HG03378 (cell line): Measurements from ENCODE around the gene ZNF878.

Experiments used
- ATAC-seq: cut with Tn5 transposase; IDR thresholded peaks from one replicate; pipeline ENCODE4 v1.9.1; 2021; ENCODE audit warnings: mild to moderate bottlenecking, moderate library complexity; ENCODE audit not compliant: unreplicated experiment

The ZNF878 gene

GRCh38 chr19:12035220-12036172 is 17.3 kb downstream of the ZNF878 start, which contains the start of gene ZNF433:
ZNF433 (minus strand) TSS chr19:12035679; CDS start chr19:12035539, 140 bp downstream.
- peak; percentile 70 for ATAC-seq

DNA sequence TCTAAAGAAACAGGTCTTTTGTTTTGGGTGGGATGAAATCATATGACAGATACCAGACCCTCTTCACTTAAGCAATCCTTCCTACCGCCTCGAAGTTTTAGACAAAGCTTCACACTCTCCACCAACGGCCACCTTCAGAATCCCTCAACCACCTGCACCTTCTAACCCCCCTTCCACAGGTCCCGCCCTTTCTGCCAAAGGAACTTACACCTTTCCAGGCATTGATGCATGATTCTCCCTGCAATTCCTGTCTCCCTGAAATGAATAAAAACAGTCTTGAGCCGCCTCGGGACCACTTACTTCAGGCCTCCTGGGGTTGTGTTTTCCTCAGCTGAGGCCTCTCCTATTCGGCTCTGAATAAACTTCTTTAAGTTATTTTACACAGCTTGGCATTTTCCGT is 18.1 kb downstream of the ZNF878 start:
- no peak for ATAC-seq

DNA sequence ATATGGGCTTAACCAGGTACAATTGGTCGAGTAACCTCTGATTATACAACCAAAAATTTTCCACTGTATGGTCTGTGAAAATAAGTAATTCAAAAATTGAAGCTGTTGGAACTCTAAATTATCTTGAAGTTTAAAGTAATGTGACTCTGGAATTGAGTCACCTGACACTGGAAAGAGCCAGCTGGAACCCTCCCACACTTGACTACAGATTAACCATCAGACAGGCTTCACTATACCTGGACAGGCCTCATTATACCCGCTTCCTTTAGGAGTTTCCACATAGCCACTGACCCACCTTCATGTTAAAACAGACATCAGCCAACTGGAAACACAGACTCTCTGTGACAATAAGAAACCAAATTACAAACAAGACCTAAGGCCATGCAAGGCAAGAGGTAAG is 18.6 kb downstream of the ZNF878 start:
- ATAC-seq = no peak

DNA sequence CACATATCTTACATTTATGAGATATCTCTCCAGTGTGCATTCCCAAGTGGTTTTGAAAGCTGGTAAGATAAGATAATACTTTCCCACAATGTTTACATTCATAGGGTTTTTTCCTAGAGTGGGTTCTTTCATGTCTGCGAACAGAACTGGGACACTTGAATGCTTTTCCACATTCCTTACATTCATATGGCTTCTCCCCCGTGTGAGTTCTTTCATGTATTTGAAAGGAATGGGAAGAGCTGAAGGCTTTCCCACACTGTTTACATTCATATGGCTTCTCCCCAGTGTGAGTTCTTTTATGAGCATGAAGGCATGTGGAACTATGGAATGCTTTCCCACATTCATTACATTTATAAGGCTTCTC is 37.0 kb downstream of the ZNF878 start:
- no peak for ATAC-seq

DNA sequence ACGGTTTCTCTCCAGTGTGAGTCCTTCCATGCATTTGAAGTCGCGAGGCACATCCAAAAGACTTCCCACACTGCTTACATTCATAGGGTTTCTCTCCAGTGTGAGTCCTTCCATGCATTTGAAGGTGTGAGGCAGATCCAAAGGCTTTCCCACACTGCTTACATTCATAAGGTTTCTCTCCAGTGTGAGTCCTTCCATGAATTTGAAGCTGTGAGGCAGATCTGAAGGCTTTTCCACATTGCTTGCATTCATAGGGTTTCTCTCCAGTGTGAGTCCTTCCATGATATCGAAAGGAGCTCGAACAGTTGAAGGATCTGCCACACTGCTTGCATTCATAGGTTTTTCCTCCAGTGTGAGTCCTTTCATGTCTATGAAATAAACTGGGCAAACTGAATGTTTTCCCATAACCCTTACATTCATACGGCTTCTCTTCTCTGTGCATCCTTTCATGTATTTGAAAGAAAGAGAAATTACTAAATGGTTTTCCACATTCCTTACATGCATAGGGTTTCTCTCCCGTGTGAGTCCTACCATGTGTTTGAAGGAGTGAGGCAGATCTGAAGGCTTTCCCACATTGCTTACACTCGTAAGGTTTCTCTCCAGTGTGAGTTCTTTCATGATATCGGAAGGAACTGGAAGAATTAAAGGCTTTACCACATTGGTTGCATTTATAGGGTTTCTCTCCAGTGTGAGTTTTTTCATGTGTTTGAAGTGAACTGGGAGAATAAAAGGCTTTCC is 37.6 kb downstream of the ZNF878 start:
- no peak for ATAC-seq

DNA sequence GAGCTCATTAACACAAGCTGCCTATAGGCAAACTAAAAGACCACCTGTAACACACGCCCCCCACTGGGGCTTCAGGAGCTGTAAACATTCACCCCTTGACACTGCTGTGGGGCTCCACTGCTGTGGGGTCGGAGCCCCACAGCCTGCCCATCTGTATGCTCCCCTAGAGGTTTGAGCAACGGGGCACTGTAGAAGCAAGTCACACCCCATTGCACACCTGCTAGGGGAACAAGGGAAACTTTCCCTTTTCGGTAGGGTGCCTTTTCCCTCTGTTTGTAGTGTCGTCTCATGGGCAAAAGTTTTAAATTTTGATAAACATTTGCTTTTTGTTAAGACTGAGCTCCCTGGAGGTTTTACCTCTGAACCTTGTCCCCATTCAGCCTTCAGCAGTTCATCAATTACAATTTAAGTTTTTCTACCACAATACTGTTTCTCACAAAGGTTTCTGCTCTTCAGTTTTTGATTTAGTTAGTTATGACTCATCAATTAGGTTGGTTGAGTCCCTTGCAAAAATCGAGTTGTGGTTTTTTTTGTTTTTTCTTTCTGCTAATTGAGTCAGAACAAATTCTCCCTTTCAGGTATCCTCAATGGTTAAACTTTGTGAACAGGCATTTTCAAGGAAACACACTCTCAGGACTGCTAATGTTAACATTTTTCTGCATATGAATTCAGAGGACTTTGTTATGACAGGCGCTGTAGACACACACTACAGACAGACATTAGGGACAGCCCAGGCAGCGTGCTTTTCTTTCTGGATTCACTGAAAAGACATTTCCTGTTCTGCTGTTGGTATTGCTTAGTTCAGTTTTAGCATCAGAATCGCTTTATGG is 52.4 kb downstream of the ZNF878 start:
- peak; percentile 66 for ATAC-seq

GRCh38 chr19:11995174-11995573 is 57.6 kb downstream of the ZNF878 start:
- ATAC-seq = no peak
